ENCODE measurements around the gene XYLT1.

Gene XYLT1

DNA sequence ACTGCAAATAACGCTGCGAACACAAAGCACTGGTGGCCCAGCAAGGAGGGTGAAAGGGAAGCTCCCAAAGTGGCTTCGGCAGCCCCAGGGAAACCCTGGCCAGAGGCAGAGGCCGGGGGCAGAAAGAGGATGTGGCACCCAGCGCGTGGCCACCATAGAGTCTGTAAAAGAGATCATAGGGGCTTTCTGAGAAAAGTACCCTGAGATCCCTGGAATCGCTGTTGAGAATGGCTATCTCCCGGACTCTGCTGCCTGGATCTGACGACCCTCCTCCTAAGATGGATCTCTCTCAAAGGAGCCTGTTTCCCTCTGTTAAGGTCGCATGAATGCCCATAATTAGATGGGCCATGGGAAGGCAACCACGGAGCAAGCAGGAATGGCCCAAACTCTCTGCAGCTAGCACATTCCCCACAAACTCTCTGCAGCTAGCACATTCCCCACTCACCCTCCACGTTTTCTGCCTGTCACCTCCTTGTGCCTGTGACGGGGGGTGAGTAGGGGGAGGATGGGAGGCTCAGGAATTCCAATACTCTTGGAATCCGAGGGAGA is 364.4 kb downstream of the XYLT1 start:
- no peak for DNase-seq (ENCODE audit: low read depth in 3 of 3)

DNA sequence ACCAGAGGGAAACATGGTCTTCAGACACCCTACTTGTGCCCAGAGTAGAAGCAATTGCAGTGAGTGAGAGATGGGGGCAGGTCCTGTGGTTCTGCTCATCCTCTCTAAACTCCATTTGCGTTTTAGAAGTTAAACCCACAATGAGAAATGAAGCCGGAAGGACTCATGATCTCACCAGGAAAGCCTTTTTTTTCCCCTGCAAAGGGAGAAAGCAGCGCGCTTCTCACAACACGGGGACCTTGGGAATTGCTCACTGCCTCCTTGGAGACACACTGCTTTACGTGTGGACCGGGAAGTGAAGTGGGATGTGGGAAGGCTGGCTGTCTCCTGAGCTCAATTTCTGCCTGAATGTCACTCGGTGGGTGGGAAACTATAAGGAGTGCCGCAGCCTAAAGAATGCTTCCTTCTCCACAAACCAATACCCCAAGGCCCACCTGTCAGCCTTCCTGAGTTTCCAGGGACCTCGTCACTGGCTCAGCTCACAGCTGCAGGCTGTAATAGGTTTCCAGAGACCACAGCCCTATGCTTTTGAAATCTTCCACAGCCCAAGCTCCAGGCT is 365.4 kb downstream of the XYLT1 start:
- no peak for DNase-seq (ENCODE audit: low read depth in 3 of 3)

DNA sequence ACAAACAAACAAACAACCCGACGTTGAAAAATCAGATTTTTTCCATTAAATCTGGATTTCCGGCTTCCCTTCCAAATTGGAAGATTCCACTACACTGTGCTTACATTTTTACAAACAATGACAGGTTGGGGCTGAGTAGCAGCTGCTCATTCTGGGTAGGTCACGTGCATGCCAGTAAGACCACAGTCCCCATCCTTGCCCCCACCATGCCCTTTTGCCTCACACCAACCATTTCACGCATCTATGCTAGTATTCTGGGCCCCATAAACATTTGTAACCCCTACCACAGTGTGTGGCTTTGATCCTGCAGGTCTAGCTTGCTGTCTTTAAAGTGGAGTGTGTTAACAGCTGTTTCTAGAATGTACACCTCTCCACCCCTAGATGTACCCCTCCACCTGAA is 366.1 kb downstream of the XYLT1 start:
- DNase-seq (ENCODE audit: low read depth in 3 of 3) = no peak

DNA sequence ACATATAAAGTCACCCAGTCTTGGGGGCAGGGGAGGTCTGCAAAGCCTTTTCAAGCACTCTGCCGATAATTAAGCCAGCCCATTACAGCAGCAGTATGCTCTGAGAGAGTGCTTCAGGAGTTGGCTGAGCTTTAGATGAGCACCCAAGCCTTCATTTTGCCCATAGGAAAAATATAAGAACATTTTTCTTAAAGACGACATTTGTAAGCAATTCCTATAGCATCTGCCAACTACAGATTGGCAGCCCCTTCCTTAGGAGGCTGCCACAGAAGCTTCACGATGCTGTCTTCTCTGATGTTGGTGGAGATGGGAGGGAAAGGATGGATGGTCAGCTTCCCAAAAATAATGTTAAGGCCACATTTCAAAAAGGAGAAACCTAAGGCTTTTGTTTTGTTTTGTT is 367.5 kb downstream of the XYLT1 start:
- DNase-seq (ENCODE audit: low read depth in 3 of 3) = no peak

DNA sequence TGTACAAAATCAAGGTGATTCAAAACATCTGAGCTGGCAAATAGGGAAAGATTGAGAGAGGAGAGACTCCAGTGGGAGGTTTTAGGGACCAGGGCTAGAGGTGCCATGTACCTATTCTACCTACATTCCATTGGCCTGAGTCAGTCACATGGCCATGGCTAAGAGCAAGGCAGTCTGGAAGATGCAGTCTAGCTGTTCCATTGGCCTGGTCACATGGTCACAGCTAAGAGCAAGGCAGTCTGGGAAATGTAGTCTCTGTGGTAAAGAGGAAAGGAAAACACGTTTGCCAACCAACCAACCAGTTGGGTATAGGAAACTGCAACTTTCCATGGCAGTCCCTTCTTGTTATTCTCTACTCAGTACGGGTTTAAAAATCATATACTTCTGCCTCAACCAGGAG is 369.1 kb downstream of the XYLT1 start:
- DNase-seq (ENCODE audit: low read depth in 3 of 3) = peak in 1 of 3 donors; percentile 1

DNA sequence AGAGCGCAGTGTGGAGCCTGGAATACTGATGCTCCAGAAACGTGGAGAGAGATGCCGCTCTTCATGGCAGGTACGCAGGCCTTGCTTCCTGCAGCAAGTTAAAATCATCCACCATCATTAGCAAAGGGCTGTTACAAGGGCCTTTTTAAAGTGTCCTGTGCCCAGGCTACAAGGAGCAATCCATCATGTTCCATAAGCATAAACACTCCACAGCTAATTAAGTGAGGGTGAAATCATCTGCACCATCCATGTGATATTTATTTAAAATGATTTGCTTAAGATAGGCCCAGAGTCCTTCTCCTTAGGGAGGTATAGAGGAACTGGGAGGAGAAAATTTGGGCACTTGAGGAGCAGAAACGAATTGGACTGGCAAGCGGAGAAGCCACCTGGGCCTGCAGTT is 372.1 kb downstream of the XYLT1 start:
- DNase-seq (ENCODE audit: low read depth in 3 of 3) = no peak

DNA sequence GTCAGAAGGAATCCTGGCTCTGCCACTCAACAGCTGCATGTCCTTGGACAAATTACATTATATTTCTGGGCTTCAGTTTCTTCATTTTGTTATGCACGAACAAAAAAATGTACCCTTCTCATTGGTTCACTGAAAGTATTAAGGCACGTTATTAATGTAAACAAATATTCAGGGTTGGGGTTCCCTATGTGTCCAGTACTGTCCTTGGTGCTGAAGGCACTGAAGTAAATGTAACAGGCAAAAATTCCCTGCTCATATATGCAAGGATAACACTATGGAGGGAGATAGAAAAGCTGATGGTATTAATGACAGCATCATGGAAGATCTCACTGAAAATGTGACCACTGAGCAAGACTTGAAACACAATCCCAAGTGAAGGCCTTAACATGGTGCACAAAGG is 386.6 kb downstream of the XYLT1 start:
- no peak for DNase-seq (ENCODE audit: low read depth in 3 of 3)

DNA sequence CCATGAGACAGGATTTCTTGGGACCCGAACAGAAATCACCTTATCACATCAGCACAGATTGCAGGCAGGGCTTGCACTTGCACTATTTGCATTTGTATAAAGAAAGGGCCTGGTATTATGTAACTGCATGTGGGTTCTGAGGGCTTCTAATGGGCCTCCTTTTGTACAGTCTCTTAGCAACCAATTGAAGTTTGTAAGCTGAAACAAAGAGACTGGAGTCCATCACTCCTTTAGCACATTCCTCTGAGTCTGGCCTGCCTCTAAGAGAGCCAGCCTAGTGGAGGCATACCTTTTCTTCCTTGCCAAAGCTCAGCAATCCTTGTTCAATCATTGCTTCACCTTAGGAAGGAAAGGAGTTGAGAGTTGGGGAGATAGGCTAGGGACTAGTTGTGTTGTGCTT is 387.1 kb downstream of the XYLT1 start:
- DNase-seq (ENCODE audit: low read depth in 3 of 3) = no peak

DNA sequence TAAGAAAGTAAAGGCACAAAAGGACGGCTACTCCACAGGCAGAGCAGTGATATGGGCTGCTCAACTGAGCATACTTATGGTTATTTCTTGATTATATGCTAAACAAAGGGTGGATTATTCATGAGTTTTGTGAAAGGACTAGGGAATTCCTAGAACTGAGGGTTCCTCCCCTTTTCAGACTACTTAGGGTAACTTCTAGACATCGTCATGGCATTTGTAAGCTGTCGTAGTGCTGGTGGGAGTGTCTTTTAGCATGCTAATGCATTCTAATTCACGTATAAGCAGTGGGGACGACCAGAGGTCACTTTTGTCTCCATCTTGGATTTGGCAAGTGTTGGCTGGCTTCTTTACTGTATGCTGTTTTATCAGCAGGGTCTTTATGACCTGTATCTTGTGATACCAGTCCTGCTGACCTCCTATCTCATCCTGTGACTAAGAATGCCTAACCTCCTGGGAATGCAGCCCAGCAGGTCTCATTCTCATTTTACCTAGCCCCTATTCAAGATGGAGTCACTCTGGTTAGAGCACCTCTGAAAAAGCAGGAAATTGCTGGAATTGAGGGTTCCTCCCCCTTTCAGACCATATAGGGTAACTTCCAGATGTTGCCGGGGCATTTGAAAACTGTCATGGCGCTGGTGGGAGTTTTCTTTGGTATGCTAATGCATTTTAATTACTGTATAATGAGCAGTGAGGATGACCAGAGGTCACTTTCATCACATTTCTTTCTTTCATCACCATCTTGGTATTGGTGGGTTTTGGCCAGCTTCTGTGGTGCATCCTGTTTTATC is 388.5 kb downstream of the XYLT1 start:
- DNase-seq (ENCODE audit: low read depth in 3 of 3) = no peak

DNA sequence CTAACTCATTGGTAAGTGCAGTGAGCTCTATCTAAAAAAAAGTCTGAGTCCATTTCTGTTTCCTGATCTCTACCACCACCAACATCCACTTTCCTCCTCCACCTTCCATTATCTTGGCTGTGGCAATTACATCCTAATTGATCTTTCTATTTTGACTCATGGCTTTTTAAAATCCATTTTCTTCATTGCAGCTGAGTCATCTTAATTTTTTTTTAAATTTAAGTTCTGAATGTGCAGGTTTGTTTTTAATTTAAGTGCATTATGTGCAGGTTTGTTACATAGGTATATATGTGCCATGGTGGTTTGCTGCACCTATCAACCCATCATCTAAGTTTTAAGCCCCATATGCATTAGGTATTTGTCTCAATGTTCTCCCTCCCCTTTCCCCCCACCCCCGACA is 390.7 kb downstream of the XYLT1 start:
- DNase-seq (ENCODE audit: low read depth in 3 of 3) = no peak

DNA sequence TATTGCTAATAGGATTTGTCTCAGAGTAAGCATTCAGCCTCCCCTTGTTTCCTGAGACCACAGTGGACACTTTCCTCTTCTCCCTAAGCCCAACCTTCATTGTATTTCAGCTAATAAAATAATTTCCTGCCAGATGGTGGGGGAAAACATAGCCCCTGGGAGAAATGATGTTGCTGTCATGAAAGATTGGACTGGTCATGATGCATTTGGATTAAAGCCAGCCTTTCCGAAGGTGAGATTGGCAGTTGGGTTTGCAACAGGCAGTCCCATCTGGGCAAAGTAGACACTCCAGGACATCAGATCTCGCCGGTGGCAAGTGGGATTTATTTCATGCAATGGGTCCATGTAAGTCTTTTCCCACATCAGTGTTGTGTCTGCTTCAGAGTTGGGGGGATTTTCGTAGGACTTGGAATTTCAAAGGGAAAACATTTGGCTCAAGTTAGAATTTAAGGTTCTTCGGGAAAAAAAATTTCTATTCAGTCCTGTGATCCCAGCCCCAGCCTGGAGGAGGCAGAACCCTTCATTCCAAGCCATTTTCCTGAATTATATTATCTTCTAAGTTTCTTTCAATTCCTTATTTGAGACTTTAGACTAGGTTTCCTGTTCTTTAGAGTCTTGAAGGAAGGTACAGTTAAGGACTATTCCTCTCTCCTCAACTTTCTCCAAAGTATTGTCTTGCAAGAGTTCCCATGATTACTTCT is 391.7 kb downstream of the XYLT1 start:
- DNase-seq (ENCODE audit: low read depth in 3 of 3) = no peak

DNA sequence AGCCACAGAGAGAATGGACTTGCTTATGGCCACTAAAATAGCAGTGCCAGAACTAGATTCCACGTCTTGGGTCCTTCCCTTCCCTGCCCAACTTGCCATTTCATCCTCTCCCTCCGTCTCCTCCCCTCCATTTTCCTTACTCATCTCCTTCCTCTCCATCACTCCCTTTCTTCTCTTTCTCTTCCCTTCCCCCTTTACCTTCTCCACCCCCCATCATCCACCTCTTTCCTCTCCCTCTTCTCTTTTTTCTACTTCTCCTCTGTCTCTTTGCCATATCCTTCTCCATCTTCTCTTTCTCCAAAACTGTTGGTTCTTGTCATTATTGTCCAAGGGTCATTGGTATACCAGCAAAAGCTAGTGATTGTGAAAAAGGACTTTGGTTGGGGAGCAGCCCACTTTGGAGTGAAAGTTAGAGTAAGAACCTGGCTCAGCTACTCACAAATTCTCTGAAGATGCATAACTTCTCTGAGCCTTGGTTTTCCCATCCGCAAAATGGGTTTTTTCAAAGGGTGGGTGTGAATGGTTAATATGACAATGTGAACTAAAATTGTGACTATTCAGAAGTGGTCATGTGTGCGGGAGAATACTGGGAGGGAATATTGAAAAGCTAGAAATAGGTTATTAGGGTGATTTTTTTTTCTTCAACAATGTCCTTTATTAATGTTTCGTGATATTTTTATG is 393.8 kb downstream of the XYLT1 start:
- no peak for DNase-seq (ENCODE audit: low read depth in 3 of 3)

DNA sequence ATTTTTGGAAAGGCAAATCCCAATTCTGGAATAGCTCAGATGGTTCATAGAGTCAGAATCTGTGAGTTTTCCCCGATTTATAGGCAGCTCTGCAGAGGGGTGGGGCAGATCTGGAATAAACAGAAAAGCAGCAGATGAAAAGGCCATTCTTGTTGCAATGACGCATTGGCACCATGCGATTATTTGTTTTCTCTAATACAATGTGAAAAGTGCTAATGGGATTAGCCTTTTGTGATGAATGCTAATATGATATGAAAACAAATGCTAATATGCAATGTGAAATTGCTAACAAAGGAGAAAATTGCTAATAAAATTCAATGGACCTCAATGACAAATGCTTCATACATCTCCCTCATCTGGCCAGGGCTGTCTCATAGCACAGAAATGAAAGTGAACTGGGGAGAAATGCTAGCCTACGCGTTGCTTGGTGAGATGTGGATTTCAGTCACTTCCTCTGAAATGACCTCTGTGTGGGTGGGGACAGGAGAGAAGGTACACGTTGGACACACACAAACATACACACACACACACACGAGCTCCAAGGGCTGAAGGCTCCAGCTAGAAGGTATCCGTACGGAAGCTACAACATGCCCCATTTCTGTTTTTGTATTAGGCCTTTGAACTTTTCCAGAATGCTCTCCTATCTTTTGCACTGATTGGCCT is 394.5 kb downstream of the XYLT1 start:
- DNase-seq (ENCODE audit: low read depth in 3 of 3) = no peak

DNA sequence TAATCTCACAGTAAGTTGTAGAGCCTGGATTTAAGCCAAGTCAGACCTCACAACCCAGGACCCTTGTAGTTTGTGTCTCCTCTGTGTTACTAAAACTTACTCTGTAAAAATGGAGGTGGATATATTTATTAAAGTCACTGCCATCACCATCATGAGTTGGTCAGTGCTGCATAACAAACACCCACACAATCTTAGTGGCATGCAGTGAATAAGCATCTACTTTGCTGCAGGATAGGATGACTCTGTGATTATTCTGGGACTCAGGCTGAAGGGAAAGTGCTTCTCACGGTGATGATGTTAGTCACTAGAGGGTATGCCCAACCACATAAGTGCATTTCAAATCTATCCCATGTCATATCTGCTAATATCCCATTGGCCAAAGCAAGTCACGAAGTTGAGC is 398.7 kb downstream of the XYLT1 start:
- DNase-seq (ENCODE audit: low read depth in 3 of 3) = no peak

DNA sequence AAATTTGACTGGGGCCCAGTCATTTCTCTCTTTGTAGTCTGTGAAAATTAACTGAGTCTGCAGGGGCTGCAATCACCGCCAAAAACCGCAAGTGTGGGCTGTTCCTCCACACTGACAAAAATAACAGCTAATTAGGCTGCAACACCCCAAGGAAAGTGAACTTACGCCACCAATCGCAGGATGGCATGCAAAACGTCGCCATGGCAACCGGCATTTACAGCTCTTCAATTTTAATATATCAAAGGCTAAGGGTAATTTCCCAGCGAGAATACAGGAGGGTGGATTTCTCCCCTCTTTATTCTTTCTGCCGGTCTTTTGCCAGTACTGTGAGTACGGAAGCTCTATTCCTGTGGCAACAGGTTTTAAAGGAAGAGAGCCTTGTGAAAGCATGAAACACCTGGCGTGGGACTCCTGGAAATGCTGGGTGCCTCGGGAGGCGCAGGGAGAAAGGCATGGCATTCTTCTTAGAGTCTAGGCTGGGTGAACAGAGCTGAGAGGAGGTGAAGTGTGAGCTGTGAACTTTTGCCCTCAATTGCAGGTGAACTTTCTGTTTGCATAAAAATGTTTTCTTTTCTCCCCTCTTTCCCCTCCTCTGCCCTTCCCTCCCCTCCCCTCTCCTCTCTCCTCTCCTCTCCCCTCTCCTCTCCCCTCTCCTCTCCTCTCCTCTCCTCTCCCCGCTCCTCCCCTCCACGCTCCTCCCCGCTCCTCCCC is 399.7 kb downstream of the XYLT1 start:
- DNase-seq (ENCODE audit: low read depth in 3 of 3) = peak; percentile 64 to 73 (median 67)

DNA sequence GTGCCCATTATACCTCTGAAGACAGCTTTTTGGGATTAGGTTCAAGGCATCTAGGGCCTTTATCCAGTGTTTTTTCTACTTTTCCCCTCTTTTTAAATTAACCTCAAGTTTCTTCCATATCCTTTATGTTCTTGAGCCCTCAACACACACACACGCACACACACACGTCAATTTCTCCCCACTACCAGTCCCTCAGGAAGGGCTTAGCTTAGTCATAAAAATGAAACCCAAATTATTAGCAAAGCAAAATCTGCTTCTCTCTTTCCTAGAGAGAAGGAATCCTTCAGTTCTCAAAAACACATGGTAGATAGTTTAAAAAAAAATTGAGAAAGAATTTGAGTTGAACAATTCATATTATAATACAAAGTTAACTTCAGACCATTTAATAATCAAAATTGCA is 401.1 kb downstream of the XYLT1 start:
- DNase-seq (ENCODE audit: low read depth in 3 of 3) = no peak

DNA sequence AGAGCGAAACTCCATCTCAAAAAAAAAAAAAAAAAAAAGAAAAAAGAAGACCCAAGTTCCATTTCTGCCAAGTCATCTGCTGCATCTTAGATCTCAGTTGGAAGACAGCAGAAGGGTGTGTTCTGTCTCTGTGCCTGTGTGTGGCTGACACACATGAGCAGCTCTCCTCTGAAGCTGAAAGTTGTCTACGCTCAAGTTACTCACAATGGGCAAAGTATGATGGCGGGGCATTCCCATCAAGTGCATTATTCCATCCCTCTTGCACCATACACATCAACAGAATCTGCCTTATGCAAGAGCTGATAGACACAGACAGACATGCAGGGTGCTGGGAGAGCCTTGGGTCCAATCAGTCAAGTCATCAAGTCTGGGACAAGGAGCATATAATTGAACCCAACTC is 402.2 kb downstream of the XYLT1 start:
- no peak for DNase-seq (ENCODE audit: low read depth in 3 of 3)

DNA sequence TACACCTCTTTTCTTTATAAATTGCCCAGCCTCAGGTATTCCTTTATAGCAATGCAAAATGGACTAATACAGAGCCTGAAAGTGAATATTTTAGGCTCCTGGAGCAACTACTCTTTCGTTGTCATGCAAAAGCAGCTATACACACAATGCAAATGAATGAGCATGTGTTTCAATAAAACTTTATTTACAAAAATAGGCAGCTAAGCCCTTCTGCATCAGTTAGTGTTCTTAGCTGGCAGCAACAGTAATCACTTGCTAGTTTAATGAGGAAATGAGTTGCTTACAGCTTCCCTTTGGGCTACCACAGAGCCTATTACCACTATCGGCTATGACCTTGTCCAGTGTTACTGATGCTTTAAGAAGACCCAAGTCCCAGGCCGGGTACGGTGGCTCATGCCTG is 402.9 kb downstream of the XYLT1 start:
- no peak for DNase-seq (ENCODE audit: low read depth in 3 of 3)

DNA sequence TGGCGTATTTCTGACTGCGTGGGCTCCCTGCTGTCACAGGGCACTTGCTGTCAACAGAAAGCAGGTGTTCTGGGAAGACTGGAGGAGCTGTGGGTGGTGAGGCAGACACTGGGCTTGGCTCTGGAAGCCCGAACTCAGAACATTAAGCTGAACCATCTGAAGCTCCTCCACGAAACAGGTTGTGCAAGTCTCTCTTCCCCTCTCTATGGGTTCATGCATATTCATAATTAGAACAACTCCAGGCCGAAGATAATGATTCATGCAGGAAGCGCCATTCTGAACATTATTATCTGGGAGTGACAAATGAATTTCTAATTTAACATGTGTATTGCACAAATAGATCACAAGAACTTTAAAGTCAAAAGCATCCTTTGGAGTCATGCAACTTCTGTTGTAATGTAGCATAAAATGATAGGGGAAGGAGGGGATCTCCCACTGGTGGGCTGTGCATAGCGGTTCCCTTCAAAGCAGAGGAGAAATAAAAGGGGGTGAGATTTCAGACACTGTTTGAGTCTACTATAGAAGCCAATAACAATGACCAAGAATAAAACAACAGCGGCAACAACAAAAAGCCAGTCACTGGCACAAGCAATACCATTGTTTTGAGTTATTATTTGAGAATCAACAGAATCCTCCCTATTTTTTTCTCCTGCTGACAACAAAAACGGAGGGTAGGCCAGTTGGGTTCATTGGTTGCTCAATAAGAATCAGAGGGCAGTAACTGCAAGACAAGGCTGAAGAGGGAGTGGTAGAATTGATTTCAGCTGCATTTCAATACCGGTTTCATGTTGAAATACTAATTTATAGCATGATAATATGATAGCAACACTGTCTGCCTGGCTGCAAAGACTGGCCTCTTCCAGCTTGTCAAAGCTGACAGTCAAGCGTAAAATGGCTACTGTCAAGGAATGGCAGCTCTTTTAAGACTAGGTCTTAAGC is 407.3 kb downstream of the XYLT1 start:
- DNase-seq (ENCODE audit: low read depth in 3 of 3) = no peak

DNA sequence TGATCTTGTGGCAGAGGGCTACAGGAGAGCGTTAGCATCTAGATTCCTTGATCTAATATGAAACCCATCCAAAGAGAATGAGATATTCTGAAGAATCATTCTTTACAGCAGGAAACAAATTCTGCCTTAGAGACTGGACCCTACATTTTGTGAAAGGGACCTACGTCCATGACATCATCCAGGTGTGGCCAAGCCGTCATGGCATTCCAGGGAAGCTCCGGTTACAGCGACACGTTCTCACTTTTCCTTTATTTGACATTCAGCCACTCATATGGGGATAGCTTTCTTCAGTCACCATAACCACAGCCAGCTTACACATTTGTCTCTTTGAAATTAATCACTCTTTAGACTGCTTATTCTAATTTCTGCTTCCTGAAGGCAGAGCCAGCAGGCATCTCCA is 408.1 kb downstream of the XYLT1 start:
- no peak for DNase-seq (ENCODE audit: low read depth in 3 of 3)
